HG03432 (cell line): ENCODE data around the gene FNDC3B.
"Not testable (repeated sequence)": the region's sequence is repeated elsewhere in the genome, so short reads cannot be mapped to it uniquely, and the experiment has no call there.

Experiments used
- ATAC-seq: cut with Tn5 transposase; IDR thresholded peaks from one replicate; pipeline ENCODE4 v1.9.1; 2021; ENCODE audit warnings: mild to moderate bottlenecking, moderate library complexity; ENCODE audit not compliant: unreplicated experiment

FNDC3B gene

GRCh38 chr3:172090035-172090434 lies 50.7 kb downstream of the FNDC3B start:
- no peak for ATAC-seq

- ATAC-seq: no peak
Observed at GRCh38 chr3:172092658-172093057, 53.3 kb downstream of the FNDC3B start.

- ATAC-seq: not testable (repeated sequence)
Observed at GRCh38 chr3:172093581-172094443, 54.4 kb downstream of the FNDC3B start.

DNA sequence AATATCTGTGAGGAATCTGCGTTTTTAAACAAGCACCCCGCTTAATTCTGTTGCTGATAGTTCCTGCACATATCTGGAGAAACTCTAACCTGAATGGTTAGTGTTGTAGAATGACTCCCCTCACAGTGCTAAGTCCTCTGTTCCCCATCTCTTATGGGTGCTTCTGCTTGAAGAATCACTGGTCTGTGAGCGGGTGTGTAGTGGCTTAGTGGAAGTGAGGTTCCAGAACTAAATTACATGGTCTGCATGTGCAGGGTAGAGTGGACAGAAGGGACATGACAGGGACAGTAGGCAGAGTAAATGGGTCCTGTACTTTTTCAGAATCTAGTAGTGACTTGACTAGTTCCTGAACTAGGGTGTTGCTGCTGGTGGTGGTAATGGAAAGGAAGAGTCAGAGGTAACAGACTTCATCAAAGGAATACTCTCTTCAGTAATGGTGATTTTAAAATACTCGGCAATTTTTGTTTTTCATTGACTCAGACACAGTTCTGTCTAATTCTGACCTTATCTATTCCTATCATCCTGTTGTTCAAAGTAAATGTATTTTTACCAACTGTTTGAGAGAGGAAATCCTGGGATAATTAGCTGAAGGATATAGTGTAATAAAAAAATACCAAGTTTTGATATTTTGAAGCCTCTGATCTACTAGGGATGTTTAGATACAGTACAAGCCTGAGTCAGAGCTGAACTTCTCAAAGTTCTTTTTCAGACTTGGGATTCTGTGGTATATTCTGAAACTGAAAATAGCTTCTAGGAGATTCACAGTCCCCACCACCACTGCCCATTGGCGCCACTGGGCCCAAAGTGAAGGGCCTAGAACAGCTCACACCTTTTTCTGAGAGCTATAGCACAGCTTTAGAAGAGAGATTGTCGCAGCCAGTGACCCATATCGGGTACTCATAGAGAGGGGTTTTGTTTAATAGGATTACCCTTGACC lies 55.5 kb downstream of the FNDC3B start:
- peak; percentile 94 for ATAC-seq

DNA sequence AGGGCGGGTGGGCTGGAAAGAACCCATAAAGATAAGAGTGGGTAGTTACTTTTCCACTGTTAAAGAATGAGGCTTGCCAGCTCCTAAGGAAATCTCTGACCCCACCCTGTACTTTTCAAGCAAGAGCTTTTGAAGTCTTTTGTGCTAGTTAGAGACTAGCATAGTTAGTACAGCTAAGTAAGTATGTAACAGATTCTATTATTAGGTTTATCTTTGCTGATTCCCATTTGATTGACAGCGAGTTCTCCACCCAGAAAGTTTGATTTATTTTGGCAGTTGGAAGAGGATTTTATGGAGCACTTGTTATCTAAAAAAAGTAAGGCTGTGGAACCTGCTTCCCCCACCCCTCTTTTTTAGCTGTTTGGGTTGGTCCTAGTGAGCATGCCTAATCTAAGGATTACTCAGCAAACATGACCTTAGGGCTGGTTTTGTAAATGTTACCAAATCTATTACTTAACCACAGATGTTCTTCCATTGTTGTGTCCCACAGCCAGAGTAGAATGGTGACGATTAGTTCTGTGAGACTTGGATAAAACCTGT lies 57.6 kb downstream of the FNDC3B start:
- no peak for ATAC-seq

DNA sequence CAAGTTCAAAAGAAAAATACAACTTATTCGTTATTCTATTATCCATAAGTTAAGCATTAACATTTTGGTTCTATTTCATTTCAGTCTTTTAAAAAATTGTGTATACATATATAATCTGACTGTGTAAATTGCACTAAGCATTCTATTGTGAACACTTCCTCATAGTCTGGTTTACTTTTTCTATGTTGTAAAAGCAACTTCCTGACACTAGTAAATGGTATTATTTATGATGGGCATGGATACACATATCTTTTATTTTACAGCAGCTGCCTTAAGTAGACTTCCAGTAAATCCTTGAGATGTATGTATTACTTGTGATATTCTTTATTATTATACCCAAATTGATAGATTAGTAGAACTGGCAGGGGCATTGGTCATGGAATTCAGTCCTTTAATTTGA lies 58.2 kb downstream of the FNDC3B start:
- ATAC-seq: no peak

DNA sequence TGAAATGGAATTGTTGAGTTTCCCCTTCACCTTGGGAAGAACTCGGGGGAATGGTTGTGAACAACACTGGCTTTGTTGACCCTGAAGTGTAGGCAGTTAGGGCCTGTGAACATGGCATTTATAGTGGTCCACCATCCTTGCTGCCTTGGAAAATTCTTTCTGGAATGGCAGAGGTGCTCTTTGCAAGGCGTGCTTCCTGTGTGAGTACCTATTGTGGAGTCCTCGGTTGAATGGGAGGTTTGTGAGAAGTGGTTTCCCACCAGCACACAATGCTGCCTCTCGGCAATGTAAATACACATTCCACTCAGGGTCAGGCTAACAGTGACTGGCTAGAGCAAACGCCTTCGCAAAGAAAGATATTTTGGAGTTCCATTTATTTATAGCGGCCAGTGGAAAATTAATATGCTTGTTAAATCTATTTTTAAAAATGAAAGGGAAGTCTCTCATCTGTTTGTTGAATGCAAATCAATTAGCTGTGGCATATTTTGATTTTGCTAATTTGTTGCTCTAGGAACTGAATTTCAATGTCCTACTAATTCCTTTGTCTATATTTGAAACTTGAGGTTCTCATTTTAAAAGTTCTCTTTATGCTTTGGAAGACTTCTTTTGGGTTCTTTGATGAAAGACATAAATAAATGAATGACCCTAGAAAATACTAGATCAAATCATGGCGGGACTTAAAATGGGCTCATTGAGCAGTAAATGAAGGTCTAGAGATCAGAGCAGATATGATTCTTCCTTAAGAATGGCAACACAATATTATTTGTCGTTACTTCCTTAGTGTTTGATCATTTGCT lies 59.5 kb downstream of the FNDC3B start:
- ATAC-seq: no peak

DNA sequence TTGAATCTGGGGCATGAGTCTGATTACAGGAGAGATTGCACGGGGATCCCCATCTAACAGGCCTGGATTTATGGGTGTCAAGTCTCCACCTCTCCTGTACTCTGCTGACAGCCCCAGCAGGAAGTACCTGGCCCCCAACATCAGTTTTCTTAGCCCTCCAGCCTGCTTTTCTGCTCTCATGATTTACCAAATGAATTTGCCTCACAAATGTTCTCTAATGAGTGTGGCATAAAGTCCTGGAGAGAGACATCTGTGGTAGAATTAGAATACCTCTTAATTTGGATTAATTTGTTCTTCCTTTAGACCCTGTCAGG lies 60.1 kb downstream of the FNDC3B start:
- no peak for ATAC-seq

GRCh38 chr3:172100482-172100881 lies 61.1 kb downstream of the FNDC3B start:
- peak; percentile 37 for ATAC-seq

DNA sequence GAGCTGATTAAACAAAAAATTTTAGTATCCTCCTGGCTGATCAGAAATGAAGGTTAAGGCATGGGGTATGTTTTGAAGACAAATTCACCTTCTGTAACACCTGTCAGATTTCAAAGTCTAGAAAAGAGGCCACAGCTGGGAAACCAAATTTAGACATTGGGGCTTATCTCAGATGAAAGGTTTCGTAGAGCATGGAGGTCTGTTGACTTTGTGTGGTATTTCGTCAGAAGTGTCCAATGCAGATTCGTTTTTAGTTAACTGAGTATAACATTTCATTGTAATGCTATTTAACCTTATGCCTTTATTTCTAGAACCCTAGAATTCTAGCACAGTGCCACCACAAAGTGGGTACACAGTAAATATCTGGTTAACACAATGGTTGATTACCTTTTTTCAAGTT lies 61.7 kb downstream of the FNDC3B start:
- ATAC-seq: peak; percentile 74

DNA sequence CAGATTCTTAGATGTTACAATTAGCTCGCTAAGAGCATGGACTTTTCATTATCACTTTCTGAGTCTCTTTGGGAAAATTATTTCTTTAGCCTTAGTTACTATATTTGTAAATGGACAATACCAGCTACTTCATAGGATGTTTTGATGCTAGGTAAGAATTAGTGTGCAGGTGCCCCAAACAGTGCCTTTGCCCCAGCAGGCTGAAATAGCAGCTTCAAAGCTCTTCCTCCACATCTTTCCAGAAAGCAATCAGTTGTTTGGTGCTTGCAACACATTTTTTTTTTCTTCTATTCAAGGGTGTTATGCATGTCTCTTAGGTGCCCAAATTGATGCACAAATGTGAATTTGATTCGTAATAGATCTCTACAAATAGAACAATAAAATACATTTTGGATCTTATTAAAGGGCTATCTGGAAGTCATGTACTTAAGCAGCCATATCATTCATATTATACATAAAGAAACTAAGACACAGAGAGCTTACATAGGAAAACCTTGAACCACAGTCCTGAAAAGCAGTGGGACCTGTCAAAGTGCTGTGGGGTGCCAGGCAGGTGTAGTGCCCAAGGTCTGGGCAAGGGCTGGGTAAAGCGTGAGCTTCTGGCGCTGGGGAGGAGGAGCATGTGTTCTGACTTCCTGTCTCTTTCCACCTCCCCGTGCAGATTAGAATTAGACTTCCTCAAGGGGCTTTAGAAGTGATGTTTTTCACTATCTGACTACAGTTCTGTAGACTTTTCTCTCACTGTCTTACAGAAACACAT lies 62.9 kb downstream of the FNDC3B start:
- ATAC-seq: peak; percentile 35

DNA sequence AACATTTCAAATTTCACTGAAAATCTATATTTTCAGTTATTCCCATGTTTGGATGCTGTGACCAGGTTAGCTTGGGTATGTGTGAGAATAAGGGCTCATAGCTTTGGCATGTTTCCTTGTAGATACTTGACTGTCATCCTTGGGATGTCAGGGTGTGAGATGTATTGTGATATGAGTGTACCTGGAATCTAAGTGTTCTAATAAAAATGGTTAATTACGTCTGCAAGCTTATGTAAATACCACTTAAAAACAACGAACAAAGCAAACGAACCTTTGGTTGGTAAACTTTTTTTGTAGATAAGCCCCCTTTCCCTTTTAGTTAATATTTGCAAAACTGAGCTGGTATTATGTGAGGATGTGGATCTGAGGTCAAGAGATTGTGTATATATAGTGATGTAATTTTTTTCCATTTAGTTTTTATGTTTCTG lies 63.5 kb downstream of the FNDC3B start:
- no peak for ATAC-seq

- ATAC-seq: no peak
Observed at GRCh38 chr3:172103724-172104123, 64.3 kb downstream of the FNDC3B start.

DNA sequence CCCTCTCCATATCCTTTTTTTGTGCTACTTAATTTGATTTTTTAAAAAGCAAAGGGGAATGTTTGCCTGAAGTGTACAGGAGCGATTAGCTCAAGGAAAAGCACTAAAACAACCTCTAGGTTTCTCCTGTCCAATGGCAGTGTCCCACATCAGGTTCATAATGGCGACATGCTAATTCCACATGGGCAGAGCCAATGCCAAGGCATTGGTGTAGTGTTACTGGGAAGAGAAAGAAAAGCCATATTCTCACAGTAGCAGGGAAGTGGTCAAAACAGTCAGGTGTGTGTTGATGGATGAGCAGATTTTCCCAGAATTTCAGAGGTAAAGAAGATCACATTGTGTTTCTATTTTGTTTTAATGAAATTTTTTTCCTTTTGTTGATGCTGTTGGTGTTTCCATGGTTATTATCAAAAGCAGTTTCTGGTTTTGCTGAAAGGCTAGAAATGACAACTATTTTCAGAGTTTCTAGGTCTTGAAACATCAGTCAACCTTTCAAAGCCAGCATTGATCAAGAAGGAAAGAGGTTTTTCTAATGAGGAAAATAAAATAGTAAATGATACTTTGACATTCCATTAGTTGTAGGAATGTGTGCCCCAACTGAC lies 65.2 kb downstream of the FNDC3B start:
- no peak for ATAC-seq

- ATAC-seq: no peak
Observed at GRCh38 chr3:172106037-172106954, 66.9 kb downstream of the FNDC3B start.

GRCh38 chr3:172106989-172107388 lies 67.6 kb downstream of the FNDC3B start:
- peak; percentile 55 for ATAC-seq

- peak; percentile 89 for ATAC-seq
Observed at GRCh38 chr3:172107403-172107802, 68.0 kb downstream of the FNDC3B start.

GRCh38 chr3:172110127-172110779 lies 70.9 kb downstream of the FNDC3B start:
- no peak for ATAC-seq
